EH (cell line): ENCODE results near the gene GOLT1A.

Source experiments
- DNase-seq: peaks from one replicate; pipeline ENCODE4 v3.0.0-alpha.2; 2015; ENCODE audit warnings: low read depth

The GOLT1A gene, protein sequence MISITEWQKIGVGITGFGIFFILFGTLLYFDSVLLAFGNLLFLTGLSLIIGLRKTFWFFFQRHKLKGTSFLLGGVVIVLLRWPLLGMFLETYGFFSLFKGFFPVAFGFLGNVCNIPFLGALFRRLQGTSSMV

DNA sequence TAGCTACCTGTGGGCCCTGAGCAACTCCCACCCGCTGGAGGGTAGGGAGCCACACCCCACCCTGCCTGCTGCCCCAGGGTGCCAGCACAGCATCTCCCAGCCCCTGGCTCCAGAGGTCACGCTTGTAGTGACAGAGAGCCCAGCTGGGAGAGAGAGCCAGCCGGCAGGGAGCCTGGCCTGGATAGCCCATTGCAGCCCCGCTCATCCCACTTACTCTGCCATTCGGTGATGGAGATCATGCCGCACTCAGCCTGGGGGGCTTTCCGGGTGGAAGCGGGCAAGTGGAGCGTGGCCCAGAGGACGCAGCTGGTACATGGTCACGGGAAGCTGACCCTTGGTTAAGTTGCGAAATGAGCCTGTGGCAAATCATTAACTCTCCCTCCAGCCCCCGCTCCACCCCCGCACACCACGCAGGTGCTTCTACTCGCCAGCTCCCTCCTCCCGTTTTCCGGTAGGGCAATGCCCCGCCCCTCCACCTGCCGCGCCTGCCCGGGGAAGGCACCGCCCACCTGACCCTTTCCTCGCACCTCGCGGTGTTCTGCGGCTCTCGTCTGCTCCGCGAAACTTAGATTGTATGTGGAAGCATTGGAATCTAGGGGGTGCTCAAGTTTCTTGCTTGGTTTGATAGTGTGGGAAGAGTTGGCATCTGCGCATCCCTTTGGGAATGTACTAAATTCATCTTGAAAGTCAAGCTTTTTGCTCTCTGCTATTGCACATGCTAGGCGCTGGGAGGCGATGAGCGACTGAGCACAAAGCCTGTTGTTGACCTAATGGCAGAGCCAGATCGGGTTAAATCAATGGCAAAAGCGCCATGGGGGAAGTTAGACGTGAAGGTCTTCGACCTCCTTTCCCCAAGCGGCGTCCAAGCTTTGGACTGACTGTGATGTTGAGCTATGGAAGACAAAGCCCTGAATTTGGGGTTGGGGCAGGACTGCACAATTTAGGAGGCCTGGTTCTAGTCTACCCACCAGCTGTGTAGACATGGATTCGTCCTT lies at the start of gene GOLT1A:
Gene GOLT1A, minus strand, starts transcription at position 321 of the 995 bp plus-strand sequence. Its CDS starts 82 bp downstream, at position 239.
- peak; percentile 84 for DNase-seq

DNA sequence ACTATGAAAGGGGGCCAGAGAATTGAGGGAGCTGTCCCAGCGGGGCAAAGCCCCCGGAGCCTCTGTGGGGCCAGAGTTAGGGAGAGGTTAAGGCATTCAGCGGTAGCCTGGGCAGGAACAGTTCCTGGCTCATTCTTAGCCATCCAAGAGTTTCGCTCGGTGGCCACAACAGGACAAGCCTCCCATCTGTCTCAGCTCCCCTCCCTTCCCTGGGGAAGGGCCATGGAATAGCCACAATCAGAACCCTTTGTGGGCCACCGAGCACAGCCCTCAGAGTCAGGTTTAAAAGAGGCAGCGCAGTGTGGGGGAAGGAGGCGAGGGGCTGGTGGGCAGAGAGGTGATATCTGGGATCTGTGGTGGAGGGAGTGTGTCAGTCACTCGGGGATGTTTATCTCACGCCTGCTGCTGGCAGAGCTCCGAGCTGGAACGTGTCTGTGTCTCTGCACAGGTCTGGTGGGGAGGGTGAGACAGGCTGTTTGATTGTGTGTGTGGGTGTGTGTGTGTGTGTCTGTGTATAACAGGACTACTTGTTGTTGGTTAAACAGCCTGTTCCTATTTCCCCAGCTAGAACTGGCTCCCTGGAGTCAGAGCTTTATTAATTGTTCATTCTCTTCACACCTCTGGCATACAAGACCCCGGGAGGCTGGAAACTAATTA lies 49.6 kb upstream of the GOLT1A start:
- no peak for DNase-seq

DNA sequence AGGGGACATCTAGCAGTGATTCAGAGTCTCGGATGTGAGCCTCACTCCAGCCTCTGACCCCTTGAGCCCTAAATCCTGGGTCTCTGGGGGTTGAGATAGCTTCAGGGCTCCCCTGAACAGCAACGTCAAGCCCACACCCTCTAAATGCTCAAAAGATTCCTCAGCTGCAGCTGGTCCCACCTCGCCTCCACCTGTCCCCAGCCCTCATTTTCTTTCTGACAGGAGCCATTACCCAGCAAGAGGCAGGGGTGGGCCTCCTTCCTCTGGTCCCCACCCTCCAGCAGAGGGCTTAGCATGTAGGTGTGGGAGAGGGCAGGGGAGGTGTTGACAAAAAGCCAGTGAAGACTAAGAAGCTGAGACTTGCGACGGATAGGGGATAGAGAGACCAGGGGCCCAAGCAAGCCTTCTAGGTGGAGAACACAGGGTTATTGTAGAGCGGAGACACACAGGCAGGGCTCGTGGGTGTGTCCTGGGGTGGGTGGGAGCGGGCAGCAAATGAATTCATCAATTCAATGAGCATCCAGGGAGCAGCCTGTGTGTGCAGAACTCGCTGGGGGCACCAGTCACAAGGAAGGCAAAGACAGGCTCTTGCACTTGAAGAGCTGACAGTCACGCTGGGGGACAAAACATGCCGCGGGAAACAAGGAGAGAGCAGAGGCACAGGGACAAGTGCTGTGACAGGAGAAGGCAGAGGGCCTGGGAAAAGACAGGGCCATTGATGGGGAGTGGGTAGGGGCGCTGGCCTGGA lies 48.9 kb upstream of the GOLT1A start:
- no peak for DNase-seq

DNA sequence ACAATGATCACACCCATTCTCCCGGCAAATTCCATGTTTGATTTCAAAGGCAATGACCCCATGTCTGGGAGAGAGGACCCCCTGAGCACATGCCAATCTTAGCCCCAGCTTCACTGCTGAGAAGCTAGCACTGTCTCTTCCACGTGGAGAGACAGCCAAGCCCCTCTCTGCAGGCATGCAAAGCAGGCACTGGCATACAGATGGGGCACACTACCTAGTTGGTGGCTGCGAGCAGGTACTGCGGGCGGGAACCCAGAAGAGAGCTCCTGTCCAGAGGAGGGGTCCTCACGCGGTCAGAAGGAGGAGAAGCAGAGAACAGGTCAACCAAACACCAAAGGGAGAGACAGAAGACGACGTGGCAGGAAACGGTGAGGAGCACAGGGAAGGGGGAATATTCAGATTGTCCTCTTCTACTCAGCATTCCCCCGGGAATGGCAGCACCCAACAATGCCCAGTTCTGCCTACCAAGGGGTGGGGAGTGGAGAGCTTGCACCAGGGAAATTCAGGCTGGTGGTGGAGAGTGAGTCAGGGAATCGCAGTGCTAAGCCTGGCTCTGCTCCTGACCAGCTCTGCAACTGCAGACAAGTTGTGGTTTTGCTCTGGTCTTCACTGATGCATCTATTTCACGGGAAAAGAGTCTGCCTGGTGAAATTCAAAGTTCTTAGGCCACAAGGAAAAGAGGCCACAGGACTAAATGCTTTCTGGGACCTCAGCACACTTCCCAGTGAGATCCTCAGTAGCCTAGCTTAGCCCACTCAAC lies 48.1 kb upstream of the GOLT1A start:
- peak; percentile 74 for DNase-seq

DNA sequence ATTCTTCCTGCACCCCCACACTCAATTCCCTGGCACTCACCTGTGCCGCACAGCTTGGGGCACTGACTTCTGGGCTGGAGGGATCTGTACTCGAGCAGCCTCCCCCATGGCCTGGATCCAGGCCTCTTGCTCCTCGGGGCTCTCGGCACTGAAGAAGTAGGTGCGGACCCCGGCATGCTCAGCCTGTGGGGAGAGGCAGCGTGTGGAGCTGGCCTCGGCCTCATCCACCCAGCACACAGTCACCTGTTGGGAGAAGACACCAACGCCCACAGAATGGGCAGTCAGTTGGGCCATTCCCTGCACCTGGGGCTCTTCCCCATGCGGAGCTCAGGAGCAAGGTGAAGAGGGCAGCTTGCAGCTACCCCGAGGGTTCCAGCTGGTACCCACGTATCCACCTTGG lies 47.5 kb upstream of the GOLT1A start:
- DNase-seq: no peak

DNA sequence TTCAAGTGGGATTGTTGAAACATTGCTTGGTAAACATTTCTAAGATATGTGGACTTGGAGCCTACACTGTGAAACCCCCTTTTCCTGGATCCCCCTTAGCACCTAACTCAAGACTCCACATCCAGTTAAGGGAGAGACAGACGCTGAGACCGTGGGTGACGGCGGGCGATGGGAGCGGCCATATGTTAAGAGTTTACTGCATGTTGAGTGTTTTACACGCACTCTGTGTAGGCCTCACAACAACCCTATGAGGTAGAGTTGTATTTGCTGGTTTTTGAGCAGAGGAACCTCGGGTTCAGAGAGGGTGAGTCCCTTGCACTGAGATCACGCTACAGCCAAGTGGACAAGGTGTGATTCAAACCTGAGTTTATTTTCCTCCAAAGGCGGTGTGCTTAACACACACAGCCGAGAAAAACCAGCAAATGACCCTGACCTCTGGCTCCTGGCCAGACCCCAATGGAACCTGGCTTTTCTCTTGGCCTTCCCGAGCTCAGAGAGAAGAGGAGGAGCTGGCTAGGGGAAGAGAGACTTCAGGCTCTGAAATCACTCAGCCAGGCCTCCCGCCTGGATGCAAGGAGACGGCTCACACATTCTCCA lies 46.9 kb upstream of the GOLT1A start:
- no peak for DNase-seq

DNA sequence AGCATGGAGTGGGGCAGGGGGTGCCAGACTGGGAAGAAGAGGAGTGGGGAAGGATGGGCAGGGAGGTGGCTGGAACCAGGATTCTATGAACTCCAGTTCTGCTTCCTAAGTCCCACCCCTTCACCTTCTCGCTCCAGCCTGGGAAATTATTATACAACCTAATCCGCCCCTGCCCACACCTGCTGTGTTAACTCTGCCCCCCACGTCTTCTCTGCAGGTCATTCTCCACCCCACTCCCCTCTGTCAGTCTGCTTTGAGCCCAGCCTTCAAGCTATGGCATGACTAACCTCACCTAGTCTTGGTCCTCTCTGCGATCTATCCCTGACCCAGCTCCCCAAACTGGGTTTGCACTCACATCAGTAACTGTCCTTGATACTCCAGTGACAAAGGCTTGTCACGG lies 46.0 kb upstream of the GOLT1A start:
- no peak for DNase-seq

DNA sequence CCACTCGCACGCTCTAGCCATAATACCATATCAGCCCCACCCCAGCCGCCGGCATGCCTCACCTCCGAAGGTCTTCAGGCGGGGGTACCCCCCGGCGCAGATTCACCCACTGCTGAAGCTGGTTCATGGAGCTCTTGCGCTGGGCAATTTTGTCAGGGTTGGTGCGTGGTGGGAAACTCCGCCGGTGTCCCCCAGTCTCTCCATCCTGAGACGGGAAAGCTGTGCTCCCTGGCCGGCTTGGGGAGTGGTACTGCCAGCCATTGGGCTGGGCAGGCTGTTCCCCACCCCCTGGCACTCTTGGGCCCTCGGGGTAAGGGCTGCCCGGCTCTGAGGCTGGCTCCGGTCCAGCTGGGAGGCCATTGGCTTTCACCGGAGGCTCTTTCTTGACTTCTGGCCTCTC lies 45.4 kb upstream of the GOLT1A start:
- no peak for DNase-seq

DNA sequence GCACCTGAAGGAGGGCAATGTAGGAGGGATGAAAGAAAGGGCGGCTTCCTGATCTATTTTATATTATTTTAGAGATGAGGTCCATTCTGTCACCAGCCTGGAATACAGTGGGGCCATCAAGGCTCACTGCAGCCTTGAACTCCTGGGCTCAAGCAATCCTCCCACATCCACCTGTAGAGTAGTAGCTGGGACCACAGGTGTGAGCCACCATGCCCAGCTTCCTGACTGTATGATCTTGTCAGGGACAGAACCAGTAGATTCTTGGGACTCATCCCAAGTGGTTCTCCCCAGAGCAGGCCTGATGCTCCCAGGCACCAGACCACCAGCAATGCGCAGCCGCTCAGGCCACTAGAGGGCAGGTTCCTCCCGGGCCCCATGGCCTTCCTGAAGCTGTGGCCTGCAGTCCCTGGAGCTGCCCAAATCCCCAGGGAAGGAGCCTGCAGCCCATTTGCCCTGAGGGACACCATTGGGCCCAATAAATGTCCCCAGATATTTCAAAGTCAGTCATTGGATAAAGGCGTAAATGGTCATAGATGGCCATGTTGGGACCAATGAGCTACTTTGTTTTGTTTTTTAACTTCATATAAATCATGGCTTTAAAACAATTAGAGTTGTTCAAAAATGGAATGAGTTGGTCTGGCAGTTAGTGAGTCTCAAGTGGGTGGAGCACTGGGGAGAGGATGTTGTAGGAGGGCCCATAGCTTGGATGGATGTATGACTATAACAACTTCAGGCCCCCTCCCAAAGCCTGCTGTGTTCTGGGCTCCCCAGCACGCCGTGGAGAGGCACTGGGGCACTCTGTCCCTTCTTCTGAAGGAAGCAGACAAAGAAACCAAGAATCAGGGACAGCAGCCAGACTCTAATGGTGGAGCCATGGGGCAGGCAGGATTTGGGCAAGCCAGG lies 44.7 kb upstream of the GOLT1A start:
- peak; percentile 78 for DNase-seq

DNA sequence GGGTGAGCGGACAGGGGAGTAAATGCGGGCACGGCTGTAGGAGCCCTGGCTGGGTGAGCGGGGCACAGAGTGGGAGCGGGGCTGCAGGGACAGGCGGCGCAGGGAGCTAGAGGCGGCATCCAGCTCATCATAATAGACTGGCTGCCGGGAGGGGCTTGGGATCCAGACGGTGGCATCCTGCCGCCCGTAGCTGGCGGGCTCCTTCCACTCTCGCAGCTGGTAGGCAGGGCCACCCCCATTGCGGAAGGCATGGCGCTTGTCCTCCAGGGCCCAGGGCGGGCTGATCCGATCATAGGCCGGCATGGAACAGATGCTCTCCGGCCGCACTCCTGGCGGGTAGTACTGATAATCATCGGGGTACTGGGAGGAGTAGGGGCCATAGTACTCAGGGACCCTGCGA lies 43.7 kb upstream of the GOLT1A start:
- no peak for DNase-seq

DNA sequence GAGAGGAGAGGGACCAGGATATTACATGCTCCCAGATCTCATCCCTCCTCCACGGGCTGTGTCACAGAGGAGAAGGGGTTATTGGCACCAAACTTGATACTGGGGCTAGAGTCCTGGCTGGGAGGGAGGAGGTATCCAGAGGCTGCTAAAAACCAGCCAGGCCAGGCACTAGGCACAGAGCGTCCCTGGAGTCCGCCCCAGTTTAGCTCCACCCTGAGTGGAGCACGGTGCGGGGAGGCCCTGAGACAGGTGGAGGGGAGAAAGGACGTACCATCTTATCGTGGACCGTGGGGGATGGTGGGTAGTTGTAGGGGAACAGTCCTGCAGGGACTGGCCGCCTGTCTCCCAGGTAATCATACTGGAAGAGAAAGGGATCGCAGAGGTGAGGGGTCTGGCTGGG lies 42.7 kb upstream of the GOLT1A start:
- DNase-seq: no peak

DNA sequence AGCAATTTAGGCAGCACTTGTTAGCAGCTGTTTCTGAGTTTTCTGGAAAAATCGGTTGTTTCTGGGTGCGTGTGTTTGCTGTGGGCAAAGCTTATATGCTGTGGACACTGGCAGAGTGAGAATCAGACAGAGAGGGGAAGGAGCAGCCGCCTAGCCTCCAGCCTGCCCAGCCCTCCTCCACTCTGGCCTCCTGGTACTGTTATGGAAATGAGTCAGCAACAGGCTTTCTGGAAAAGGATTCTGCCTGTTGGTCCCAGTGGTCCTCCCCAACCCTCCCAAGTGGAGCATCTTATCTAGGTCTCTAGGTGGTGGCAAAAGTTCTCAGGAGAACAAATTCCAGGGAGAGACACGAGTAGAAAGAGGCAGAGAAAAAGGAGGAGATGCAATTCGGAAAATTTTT lies 42.2 kb upstream of the GOLT1A start:
- peak; percentile 67 for DNase-seq

DNA sequence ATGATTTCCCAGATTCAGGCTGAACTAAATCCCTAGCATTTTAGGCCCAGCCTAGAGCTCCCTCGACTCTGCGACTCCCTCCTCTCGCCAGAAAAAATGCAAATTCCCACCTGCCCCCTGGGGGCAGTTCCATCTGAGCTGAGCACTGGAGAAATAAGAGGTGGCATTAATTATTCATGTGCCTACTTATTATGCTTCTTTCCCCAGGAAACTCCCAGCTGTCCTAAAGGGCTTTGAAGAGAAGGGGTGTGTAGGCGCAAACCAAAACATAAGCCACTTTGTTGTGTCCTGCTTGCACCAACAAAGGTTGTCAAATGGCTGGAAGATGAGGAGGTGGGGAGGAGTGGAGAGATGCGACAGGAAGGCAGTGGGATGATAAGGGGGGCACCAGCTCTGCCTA lies 41.4 kb upstream of the GOLT1A start:
- no peak for DNase-seq

DNA sequence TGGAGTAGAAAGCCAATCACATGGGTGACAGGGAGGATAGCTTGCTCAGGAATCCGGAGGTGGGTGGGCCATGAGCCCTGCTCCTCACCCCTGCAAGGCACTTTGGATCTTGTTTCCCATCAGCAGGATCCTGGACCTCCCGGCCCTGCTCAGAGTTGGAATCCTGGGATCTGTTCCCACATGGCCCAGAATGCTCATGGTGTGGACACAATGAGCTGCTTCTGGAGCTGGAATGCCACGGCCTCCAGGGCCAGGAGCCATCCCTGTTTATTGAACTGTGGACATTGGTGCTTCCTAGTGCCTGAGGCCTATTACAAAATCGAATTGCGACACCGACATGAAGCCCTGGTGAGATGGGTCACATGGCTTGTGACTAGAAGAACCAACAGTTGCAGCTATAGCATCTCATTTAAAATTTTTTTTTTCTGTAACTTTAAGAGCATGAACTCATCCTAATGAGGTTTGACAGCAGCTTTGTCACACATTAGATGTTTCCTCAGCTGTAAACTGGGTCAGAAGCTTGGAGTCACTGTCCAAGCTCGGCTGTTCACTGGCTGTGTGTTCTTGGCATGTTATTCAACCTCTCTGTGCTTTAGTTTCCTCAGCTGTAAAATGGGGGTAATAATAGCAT lies 40.4 kb upstream of the GOLT1A start:
- peak; percentile 93 for DNase-seq

DNA sequence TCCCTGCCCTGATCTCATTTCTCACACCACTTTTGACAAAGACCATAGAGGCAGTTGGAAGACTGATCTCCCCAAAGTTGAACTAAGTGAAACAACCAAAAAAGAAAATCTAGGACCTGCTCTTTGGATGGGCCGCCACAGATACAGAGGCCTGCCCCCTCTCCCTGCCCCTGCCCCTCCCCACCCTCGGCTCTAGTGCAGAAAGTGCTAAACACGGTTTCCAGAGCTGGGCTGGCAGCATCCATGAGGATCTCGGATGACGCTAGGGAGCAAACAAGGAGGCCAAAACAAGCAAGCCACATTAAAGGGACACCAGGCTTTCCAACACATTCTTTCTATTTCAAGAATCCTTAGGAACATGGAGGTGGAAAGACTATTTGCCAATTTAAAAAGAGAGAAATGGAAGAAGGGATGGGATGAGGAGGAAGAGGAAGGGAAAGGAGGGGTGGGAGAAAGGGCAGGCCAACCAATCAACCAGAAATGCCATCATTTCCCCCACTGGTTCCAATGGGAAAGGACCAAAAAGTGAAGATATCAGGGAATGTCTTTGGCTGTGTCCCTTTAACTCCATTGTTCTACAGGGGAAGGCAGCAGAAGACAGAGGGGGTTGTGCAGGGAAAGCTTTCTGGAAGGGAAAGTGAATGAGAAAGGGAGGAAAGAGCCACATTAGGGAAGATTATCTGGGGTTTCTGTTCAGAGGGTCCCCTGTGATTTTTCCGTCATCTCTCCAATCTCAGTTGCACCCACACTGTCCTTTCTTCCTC lies 38.3 kb upstream of the GOLT1A start:
- DNase-seq: no peak

DNA sequence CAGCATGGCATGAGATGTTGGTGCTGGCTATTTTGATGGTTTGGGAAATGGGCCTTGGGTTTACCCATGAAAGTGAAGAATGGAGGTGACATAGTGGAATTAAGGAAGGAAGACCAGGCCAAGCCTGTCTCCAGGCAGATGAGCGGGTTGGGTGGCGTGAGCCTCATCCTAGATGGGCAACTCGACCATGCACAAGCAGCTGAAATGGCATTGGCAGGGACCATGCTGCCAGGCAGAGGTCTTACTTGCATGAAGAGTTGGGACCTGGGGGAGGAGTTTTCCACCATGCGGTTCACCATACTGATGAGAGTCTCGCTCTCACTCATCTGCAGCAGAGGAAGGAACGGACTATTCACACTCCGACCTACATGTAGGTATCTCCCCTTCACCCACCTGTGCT lies 37.5 kb upstream of the GOLT1A start:
- no peak for DNase-seq

DNA sequence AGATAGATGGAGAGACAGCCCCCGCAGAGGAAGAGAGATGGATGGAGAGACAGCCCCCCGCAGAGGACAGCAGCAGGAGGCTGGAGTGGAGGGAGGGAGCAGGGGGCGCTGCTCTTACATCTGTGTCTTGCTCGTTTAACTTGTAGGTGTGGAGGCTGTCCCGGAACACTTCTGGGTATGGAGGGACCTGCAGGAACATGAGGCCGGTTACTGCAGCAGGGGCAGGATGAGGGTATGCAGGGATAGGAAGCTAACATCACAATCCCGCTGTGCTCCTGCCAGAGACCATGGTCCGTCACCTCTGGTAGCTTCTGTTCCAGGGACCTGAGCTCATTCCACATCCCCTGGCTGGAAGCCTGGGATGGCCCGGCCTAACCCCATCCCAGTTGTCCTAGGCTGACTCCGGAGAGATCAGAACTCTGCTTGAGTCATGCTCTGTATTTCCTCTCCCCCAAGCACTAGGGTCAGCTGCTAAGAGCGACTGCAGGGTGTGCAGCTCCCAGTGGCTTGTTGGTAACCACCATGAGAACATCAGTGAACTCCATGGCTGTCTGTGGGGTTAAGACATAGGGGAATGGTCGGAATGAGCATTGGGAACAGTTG lies 36.7 kb upstream of the GOLT1A start:
- peak; percentile 45 for DNase-seq

DNA sequence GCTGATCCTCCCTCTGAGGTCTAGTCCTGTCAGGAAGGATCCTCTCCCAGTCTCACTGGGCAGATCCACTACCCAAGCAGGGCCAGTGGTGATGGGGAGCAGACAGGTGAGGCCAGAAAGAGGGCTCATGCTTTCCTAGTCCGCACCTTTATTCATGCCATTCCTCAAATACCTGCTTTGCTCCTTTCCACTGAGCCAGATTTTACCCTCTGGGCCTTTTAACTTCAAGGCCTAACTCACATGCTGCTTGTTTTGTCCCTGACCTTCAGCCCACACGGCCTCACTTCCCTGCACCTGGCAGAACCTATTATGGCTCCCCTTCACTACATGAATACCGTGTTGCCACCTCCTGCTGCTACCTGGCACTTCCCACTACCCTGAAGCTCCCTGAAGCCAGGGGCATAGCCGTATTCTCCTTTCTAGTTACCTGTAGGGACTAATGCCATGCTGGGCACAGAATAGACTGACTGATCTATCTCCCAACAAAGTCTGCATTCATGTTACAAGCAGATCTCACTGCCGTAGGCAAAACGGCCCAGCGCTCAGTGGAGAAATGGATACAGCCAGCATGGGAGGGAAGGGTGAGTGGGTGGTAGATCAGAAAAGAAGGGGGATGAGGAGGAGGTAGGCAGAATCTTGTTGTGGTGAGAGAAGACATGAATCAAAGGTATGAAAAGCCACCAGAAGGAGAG lies 36.1 kb upstream of the GOLT1A start:
- DNase-seq: no peak
